Upper lobe of left lung (tissue), 6 donors: ENCODE measurements around the gene RBM15B. TPM values are rescaled to one million over a fixed set of nuclear protein-coding genes. Genes with fewer than 3 reads are reported as not detected.
A peak's percentile ranks its signal among the peaks of the same experiment; 100 is the strongest.

Experiments used
- ATAC-seq, 2 donors: fragments of 200-7000 bp; cut with Tn5 transposase; one replicate each; pipeline ENCODE4 v1.9.1; 2022; ENCODE audit warnings: mild to moderate bottlenecking in 2 of 2, moderate library complexity in 2 of 2; ENCODE audit not compliant: low FRiP score in 2 of 2
- DNase-seq, 2 donors: peaks; one replicate each; pipeline ENCODE4 v3.0.0-alpha.2; 2019 to 2020
- H3K27ac ChIP-seq, 4 donors: fragments of 200-600 bp; sonication (generic); one replicate each; pipeline ENCODE4 v1.5.1; 2016 to 2019
- H3K27me3 ChIP-seq, 4 donors: fragments of 200-600 bp; sonication (generic); one replicate each; pipeline ENCODE4 v1.5.1; 2017 to 2019
- H3K36me3 ChIP-seq, 4 donors: fragments of 200-600 bp; sonication (generic); one replicate each; pipeline ENCODE4 v1.5.1; 2016 to 2019
- H3K4me1 ChIP-seq, 4 donors: fragments of 200-600 bp; sonication (generic); one replicate each; pipeline ENCODE4 v1.5.1; 2018 to 2019
- H3K4me3 ChIP-seq, 4 donors: fragments of 200-600 bp; sonication (generic); one replicate each; pipeline ENCODE4 v1.5.1; 2017 to 2019; ENCODE audit warnings: mild to moderate bottlenecking in 2 of 4, moderate library complexity in 1 of 4
- H3K9me3 ChIP-seq, 4 donors: fragments of 200-600 bp; sonication (generic); one replicate each; pipeline ENCODE4 v1.5.1; 2018 to 2019
- EP300 ChIP-seq, 4 donors: sonication (generic); formaldehyde crosslinking; IDR thresholded peaks; one replicate each; pipeline ENCODE4 v1.5.1; 2017; ENCODE audit warnings: antibody characterized with exemption in 4 of 4, control low read depth in 2 of 4
- POLR2A ChIP-seq, 4 donors: fragments of 450-650 bp; IDR thresholded peaks; one replicate each; pipeline ENCODE4 v1.5.1; 2016 to 2017; ENCODE audit warnings: antibody characterized with exemption in 4 of 4, mild to moderate bottlenecking in 2 of 4
- POLR2AphosphoS5 ChIP-seq, 2 donors: sonication (generic); formaldehyde crosslinking; IDR thresholded peaks; one replicate each; pipeline ENCODE4 v1.5.1; 2017; ENCODE audit warnings: antibody characterized with exemption in 2 of 2
- WGBS, 2 donors: methylation state at CpG; one replicate each; pipeline ENCODE4 v1.1.5; 2017 to 2018; 5-methylcytosine and 5-hydroxymethylcytosine counted together
- total RNA-seq, 6 donors: library from RNA; depleted of rRNA in 4 of 6; stranded (reverse); fragments of >200 nt in 4 of 6; gene quantifications; one replicate each; pipeline versions ENCODE4 v1.1.0 to v1.2.1, GENCODE V29; 2016 to 2021
- TF ChIP-seq, protein P1 (sequence below), 6 experiments: fragments of 450-650 bp in 4 of 6; fragments of 200-600 bp in 2 of 6; sonication (generic) in 2 of 6; IDR thresholded peaks; one replicate each; pipeline ENCODE4 v1.5.1; 2016 to 2019; ENCODE audit warnings: antibody characterized with exemption in 6 of 6
- donor health status: DM: no; HTN: no; CAD: no; lungs with moderate emphysema.
- donor health status: DM: no; HTN: yes; CAD: no; lungs with severe emphysema.

The RBM15B gene, protein sequence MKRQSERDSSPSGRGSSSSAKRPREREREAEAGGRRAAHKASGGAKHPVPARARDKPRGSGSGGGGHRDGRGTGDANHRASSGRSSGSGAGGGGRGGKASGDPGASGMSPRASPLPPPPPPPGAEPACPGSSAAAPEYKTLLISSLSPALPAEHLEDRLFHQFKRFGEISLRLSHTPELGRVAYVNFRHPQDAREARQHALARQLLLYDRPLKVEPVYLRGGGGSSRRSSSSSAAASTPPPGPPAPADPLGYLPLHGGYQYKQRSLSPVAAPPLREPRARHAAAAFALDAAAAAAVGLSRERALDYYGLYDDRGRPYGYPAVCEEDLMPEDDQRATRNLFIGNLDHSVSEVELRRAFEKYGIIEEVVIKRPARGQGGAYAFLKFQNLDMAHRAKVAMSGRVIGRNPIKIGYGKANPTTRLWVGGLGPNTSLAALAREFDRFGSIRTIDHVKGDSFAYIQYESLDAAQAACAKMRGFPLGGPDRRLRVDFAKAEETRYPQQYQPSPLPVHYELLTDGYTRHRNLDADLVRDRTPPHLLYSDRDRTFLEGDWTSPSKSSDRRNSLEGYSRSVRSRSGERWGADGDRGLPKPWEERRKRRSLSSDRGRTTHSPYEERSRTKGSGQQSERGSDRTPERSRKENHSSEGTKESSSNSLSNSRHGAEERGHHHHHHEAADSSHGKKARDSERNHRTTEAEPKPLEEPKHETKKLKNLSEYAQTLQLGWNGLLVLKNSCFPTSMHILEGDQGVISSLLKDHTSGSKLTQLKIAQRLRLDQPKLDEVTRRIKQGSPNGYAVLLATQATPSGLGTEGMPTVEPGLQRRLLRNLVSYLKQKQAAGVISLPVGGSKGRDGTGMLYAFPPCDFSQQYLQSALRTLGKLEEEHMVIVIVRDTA
- 10 to 100 TPM; 22.0 to 39.8 (median 27.2) TPM for total RNA-seq

DNA sequence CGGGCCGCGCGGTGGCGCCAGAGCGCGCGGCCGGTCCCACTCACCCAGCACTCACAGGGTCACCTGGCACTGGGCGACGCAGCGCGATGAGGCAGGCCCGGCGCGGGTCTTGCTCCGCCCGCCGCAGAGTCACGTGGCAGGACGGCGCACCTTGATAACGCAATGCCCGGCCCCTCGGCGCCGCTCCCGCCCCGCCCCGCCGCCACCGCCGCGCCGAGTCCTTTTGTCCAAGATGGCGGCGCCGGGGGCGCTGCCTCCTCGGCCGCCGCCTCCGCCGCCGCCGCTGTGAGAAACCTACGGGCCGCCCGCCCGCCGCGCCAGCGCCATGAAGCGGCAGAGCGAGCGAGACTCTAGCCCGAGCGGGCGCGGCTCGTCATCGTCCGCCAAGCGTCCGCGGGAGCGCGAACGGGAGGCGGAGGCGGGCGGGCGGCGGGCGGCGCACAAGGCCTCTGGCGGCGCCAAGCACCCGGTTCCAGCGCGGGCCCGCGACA lies at the start of gene RBM15B:
Gene RBM15B (plus strand): TSS at position 211 of the 491 bp plus-strand sequence. CDS start 115 bp downstream, at position 326.
- 0% methylated on average over 14 of the region's 83 CpGs; no CpG with 5 or more reads in 1 of the 2 donors for WGBS, 2 donors
- ATAC-seq (peak; percentile 97), DNase-seq (peak; percentile 98 to 100)
- Histone ChIP-seq H3K4me3 (peak within 1 kb of the TSS; percentile 64 to 91 (median 82)), H3K27me3 (no peaks in the 10 kb centered on the region), H3K36me3 (peaks cover 6 to 73% (median 41%) of the 10 kb centered on the region in 4 donors), H3K27ac (peak within 1 kb of the TSS; percentile 87 to 95 (median 92)), H3K9me3 (no peaks in the 10 kb centered on the region), H3K4me1 (peaks cover 60 to 89% (median 70%) of the 10 kb centered on the region in 4 donors)
- TF ChIP-seq EP300 (IDR thresholded peaks at IDR 0.05) (no peak), POLR2AphosphoS5 (IDR thresholded peaks at IDR 0.05) (peak; percentile 71 to 89), POLR2A (IDR thresholded peaks at IDR 0.05) (peak in 2 of 4 donors; percentile 84 to 90)
- TF ChIP-seq, protein P1, sequence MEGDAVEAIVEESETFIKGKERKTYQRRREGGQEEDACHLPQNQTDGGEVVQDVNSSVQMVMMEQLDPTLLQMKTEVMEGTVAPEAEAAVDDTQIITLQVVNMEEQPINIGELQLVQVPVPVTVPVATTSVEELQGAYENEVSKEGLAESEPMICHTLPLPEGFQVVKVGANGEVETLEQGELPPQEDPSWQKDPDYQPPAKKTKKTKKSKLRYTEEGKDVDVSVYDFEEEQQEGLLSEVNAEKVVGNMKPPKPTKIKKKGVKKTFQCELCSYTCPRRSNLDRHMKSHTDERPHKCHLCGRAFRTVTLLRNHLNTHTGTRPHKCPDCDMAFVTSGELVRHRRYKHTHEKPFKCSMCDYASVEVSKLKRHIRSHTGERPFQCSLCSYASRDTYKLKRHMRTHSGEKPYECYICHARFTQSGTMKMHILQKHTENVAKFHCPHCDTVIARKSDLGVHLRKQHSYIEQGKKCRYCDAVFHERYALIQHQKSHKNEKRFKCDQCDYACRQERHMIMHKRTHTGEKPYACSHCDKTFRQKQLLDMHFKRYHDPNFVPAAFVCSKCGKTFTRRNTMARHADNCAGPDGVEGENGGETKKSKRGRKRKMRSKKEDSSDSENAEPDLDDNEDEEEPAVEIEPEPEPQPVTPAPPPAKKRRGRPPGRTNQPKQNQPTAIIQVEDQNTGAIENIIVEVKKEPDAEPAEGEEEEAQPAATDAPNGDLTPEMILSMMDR (IDR thresholded peaks at IDR 0.05) = peak; percentile 84 to 98 (median 97)

DNA sequence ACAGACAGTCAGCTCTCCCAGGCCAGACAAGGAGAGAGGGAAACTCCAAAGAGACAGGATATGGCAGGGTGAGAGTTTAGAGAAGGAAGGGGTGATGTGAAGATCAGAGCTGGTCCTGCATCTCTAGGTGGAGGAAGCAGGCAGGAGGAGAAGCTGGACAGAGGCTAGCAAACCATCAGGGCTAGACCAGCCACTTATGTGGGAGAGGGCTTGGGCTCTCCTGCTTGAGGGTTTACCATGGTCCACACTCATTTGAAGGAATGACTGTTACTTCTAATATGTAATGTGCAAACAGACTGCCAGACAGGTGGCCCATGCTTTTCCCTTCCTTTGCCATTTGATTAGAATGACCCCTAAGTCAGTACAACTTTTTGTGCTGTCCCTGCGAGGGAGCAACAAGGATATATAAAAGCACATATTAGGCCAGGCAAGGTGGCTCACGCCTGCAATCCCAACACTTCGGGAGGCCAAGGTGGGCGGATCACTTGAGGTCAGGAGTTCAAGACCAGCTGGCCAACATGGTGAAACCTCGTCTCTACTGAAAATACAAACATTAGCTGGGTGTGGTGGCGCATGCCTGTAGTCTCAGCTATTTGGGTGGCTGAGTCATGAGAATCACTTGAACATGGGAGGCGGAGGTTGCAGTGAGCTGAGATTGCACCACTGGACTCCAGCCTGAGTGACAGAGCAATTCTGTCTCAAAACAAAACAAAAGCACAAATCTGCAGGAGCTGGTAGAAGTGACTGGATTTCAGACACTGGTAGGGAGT lies 47.0 kb upstream of the RBM15B start:
- peaks cover 3 to 11% (median 6%) of the 10 kb centered on the region in 4 donors for H3K4me1 ChIP-seq
- H3K27ac ChIP-seq = no peak overlapping the region
- no peaks in the 10 kb centered on the region for H3K36me3 ChIP-seq
- H3K27me3 ChIP-seq = no peaks in the 10 kb centered on the region
- WGBS, 2 donors = 66 to 79% methylated on average over 7 of the region's 7 CpGs
- H3K4me3 ChIP-seq = no peak overlapping the region
- TF ChIP-seq POLR2A (IDR thresholded peaks at IDR 0.05) (no peak), POLR2AphosphoS5 (IDR thresholded peaks at IDR 0.05) (no peak), EP300 (IDR thresholded peaks at IDR 0.05) (no peak)
- TF ChIP-seq, protein P1 (IDR thresholded peaks at IDR 0.05) = no peak
- ATAC-seq = peak; percentile 9 to 56
- peak in 1 of 2 donors; percentile 41 for DNase-seq
- H3K9me3 ChIP-seq = no peaks in the 10 kb centered on the region

DNA sequence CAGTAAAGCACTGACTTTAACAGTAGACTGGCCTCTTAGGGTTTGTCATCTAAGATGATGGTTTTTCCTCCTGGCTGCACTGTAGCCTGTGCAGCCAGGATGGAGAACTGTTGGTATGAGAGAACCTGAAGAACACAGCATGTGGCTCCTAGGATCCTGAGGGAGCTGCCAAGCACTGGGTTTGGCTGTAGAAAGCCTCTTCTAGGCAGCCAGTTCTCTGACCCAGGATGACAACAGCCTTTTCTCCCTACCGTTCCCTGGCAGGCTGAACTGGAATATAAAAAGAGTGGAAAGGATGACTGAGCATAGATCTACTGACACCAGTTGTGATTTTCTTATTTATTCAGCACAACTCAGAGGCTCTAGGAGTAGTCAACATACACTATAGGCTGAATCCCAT lies 40.3 kb upstream of the RBM15B start:
- Histone ChIP-seq H3K4me1 (no peaks in the 10 kb centered on the region), H3K36me3 (no peaks in the 10 kb centered on the region), H3K9me3 (no peaks in the 10 kb centered on the region), H3K27me3 (no peaks in the 10 kb centered on the region), H3K4me3 (no peak overlapping the region), H3K27ac (no peak overlapping the region)
- DNase-seq (no peak), ATAC-seq (no peak)
- 80 to 100% methylated on average over 1 of the region's 1 CpG for whole genome bisulfite sequencing, 2 donors
- TF ChIP-seq POLR2A (IDR thresholded peaks at IDR 0.05) (no peak), POLR2AphosphoS5 (IDR thresholded peaks at IDR 0.05) (no peak), EP300 (IDR thresholded peaks at IDR 0.05) (no peak)
- TF ChIP-seq, protein P1 (IDR thresholded peaks at IDR 0.05) = no peak

DNA sequence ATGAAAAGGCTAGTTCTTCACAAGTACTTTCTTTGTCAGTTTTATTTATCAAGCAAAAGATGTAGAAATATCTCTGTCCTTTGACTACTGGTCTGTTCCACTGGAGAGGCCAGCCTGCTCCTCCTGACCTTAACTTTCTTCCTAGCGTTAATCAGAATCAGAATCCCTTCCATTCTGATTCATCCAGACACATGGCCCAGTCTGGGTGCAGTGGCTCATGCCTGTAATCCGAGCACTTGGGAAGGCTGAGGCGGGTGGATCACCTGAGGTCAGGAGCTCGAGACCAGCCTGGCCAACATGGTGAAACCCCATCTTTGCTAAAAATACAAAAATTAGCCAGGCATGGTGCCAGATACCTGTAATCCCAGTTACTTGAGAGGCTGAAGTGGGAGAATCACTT lies 38.0 kb upstream of the RBM15B start:
- ATAC-seq (no peak), DNase-seq (no peak)
- no peaks in the 10 kb centered on the region for H3K27me3 ChIP-seq
- no peaks in the 10 kb centered on the region for H3K4me1 ChIP-seq
- H3K9me3 ChIP-seq = no peaks in the 10 kb centered on the region
- no peaks in the 10 kb centered on the region for H3K36me3 ChIP-seq
- TF ChIP-seq, protein P1 (IDR thresholded peaks at IDR 0.05) = no peak
- no peak for TF ChIP-seq EP300 (IDR thresholded peaks at IDR 0.05)
- no peak for TF ChIP-seq POLR2A (IDR thresholded peaks at IDR 0.05)
- TF ChIP-seq POLR2AphosphoS5 (IDR thresholded peaks at IDR 0.05) = no peak
- no peak overlapping the region for H3K27ac ChIP-seq
- H3K4me3 ChIP-seq = no peak overlapping the region
- WGBS, 2 donors = 87% methylated on average over 4 of the region's 4 CpGs
